Measurements from ENCODE around the gene CCDC141. TPM values are rescaled to one million over a fixed set of nuclear protein-coding genes. Genes with fewer than 3 reads are reported as not detected.
"Not testable (repeated sequence)": the region's sequence is repeated elsewhere in the genome, so short reads cannot be mapped to it uniquely, and the experiment has no call there.

Gene CCDC141
- total RNA-seq, 2 experiments from 2014 or later, result 10.8 to 14.6 TPM

DNA sequence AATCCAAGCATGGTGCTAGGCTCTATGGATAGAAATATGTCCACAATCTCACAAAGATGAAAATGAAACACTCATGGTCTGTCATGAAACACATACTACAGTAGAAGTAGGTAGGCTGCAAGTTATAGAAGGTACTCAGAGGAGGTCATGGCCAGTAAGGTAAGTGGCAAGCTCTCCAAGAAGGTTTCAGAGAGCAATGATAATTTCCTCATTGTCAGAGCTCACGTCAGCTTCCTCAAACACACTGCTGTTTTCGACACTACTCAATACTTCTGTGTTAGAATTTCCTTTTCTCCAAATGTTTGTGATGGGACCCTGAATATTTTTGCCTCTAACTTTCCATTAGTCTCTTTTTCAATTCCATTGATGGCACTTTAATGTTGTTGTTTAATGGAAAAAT lies 25.5 kb downstream of the CCDC141 start:
- no peak for DNase-seq
- ChIA-PET CTCF (interaction anchor here (0.5 kb wide), 2 partner anchors 202 to 229 kb away, joined by 3 to 4 read pairs; no protein-coding TSS in a partner anchor), POLR2A (no interaction called here)
- Mint-ChIP-seq H3K36me3 (ENCODE audit: low read depth) (peaks cover 33% of the 10 kb centered on the region), H3K4me1 (peaks cover 19% of the 10 kb centered on the region), H3K27me3 (no peaks in the 10 kb centered on the region), H3K4me3 (no peak overlapping the region), H3K27ac (no peak overlapping the region), H3K9me3 (peaks cover 32% of the 10 kb centered on the region)

DNA sequence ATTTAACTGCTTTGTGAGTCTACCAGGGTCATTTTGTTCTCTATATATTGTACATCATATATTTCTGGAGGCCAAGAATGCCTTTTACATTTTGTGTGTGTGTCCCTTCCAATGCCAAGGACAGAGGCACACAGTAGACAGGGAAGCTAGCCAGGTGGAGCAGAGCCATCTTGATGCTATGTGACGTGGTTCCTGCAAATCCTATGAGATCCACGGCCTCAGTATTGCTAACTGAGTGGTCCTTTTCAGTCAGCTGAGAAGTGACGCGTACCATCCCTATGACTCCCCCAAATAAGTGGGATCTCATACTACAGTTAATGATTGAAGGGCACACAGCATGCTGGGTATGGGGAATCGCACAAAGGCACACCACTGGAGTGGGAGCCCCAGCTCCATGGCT lies 27.3 kb downstream of the CCDC141 start:
- Mint-ChIP-seq H3K36me3 (ENCODE audit: low read depth) (peaks cover 22% of the 10 kb centered on the region), H3K27me3 (no peaks in the 10 kb centered on the region), H3K27ac (no peak overlapping the region), H3K4me1 (peaks cover 27% of the 10 kb centered on the region), H3K9me3 (peaks cover 20% of the 10 kb centered on the region), H3K4me3 (no peak overlapping the region)
- no peak for DNase-seq
- ChIA-PET POLR2A (no interaction called here), CTCF (no interaction called here)

DNA sequence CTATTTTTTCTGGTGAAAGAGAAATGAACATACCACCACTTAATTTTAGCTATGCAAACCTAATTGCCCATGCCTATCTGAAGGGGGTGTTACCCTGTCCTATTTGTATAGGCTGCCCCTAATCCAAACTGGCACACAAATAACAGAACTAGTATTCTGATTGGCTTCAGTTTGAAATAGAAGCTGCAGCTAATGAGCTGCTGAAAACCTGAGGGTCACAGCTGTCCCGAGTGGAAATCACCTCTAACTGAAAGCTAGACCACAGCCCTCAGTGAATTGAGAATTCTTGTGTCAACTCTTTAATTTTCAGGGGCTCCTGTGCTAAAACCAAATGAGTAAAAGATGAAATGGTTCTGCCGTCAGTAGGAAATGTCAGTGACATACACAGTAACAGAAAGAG lies 28.7 kb downstream of the CCDC141 start:
- ChIA-PET CTCF (interaction anchor here (1.1 to 1.5 kb wide), 2 partner anchors 20 to 297 kb away, joined by 3 read pairs; no protein-coding TSS in a partner anchor), POLR2A (no interaction called here)
- DNase-seq, result no peak
- H3K4me1 Mint-ChIP-seq, result peaks cover 26% of the 10 kb centered on the region
- no peak overlapping the region for H3K4me3 Mint-ChIP-seq
- H3K36me3 Mint-ChIP-seq (ENCODE audit: low read depth), result peaks cover 11% of the 10 kb centered on the region
- H3K9me3 Mint-ChIP-seq, result peaks cover 9% of the 10 kb centered on the region
- no peaks in the 10 kb centered on the region for H3K27me3 Mint-ChIP-seq
- H3K27ac Mint-ChIP-seq, result no peak overlapping the region

GRCh38 chr2:179020156-179020750 lies 29.7 kb downstream of the CCDC141 start:
- POLR2A ChIA-PET, result no interaction called here
- no peak overlapping the region for H3K27ac Mint-ChIP-seq
- peak; percentile 55 for DNase-seq

GRCh38 chr2:179019260-179019659 lies 30.7 kb downstream of the CCDC141 start:
- no peak for DNase-seq
- Mint-ChIP-seq H3K27ac (no peak overlapping the region), H3K4me1 (peaks cover 14% of the 10 kb centered on the region), H3K36me3 (ENCODE audit: low read depth) (no peaks in the 10 kb centered on the region), H3K4me3 (no peak overlapping the region), H3K9me3 (peaks cover 5% of the 10 kb centered on the region), H3K27me3 (no peaks in the 10 kb centered on the region)
- ChIA-PET POLR2A (no interaction called here), CTCF (interaction anchor here (1.1 to 2.2 kb wide), 2 partner anchors 9 to 23 kb away, joined by 3 to 9 read pairs; no protein-coding TSS in a partner anchor)

More at GRCh38 chr2:179020156-179020750, 29.7 kb downstream of the CCDC141 start:
- peaks cover 2% of the 10 kb centered on the region for H3K9me3 Mint-ChIP-seq
- CTCF ChIA-PET, result interaction anchor here (0.5 to 2.2 kb wide), 8 partner anchors 10 to 585 kb away, joined by 3 to 9 read pairs (median 3); no protein-coding TSS in a partner anchor
- no peak overlapping the region for H3K4me3 Mint-ChIP-seq
- peaks cover 23% of the 10 kb centered on the region for H3K4me1 Mint-ChIP-seq
- peaks cover 5% of the 10 kb centered on the region for H3K36me3 Mint-ChIP-seq (ENCODE audit: low read depth)
- no peaks in the 10 kb centered on the region for H3K27me3 Mint-ChIP-seq

- Mint-ChIP-seq H3K36me3 (ENCODE audit: low read depth) (peaks cover 2% of the 10 kb centered on the region), H3K27me3 (no peaks in the 10 kb centered on the region), H3K9me3 (peaks cover 9% of the 10 kb centered on the region), H3K4me1 (peaks cover 9% of the 10 kb centered on the region), H3K4me3 (no peak overlapping the region), H3K27ac (no peak overlapping the region)
- DNase-seq, result no peak
- POLR2A ChIA-PET, result no interaction called here
- CTCF ChIA-PET, result interaction anchor here (1.1 to 1.4 kb wide), 2 partner anchors 11 to 41 kb away, joined by 3 read pairs; no protein-coding TSS in a partner anchor
Observed at GRCh38 chr2:179017773-179018357, 32.1 kb downstream of the CCDC141 start.

- DNase-seq; H3K36me3 Mint-ChIP-seq (ENCODE audit: low read depth); POLR2A ChIA-PET; H3K27me3 Mint-ChIP-seq; H3K4me3 Mint-ChIP-seq; CTCF ChIA-PET; H3K27ac Mint-ChIP-seq: not testable (repeated sequence)
- Mint-ChIP-seq H3K4me1 (peaks cover 11% of the 10 kb centered on the region), H3K9me3 (peaks cover 23% of the 10 kb centered on the region)
Observed at GRCh38 chr2:179014189-179014588, 35.7 kb downstream of the CCDC141 start.

- Mint-ChIP-seq H3K27me3 (no peaks in the 10 kb centered on the region), H3K4me3 (no peak overlapping the region), H3K4me1 (no peaks in the 10 kb centered on the region), H3K9me3 (peaks cover 7% of the 10 kb centered on the region), H3K36me3 (ENCODE audit: low read depth) (peaks cover 3% of the 10 kb centered on the region), H3K27ac (no peak overlapping the region)
- POLR2A ChIA-PET, result no interaction called here
- no peak for DNase-seq
- CTCF ChIA-PET, result interaction anchor here (1.2 kb wide), 1 partner anchor 11 kb away, joined by 3 read pairs; no protein-coding TSS in a partner anchor
Observed at GRCh38 chr2:179005976-179006375, 44.0 kb downstream of the CCDC141 start.

DNA sequence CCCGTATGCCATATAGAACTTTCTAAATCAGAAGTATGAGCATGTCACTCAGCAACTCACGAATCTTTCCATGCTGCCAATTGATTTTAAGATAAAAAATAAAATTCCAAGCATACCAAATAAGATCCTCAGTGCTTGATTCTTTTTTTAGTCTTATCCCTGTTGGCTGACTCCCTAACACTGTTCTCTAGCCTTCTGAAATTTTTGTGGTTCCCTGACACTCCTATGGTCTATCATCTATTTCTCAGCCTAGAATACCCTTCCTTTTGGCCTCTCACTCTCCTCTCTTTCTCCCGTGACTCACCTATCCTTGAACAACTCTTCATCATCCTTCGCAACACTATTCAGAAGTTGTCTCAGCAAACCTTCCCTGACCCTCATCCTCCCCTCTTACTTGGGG lies 50.5 kb downstream of the CCDC141 start:
- H3K4me1 Mint-ChIP-seq, result peaks cover 12% of the 10 kb centered on the region
- peaks cover 6% of the 10 kb centered on the region for H3K36me3 Mint-ChIP-seq (ENCODE audit: low read depth)
- DNase-seq, result no peak
- H3K27me3 Mint-ChIP-seq, result no peaks in the 10 kb centered on the region
- no peak overlapping the region for H3K27ac Mint-ChIP-seq
- ChIA-PET CTCF (no interaction called here), POLR2A (no interaction called here)
- peaks cover 12% of the 10 kb centered on the region for H3K9me3 Mint-ChIP-seq
- no peak overlapping the region for H3K4me3 Mint-ChIP-seq

GRCh38 chr2:178998539-178998938 lies 51.4 kb downstream of the CCDC141 start:
- Mint-ChIP-seq H3K4me3 (no peak overlapping the region), H3K36me3 (ENCODE audit: low read depth) (peaks cover 6% of the 10 kb centered on the region), H3K27ac (no peak overlapping the region), H3K4me1 (peaks cover 12% of the 10 kb centered on the region), H3K9me3 (peaks cover 12% of the 10 kb centered on the region), H3K27me3 (no peaks in the 10 kb centered on the region)
- ChIA-PET POLR2A (no interaction called here), CTCF (no interaction called here)
- DNase-seq, result no peak

DNA sequence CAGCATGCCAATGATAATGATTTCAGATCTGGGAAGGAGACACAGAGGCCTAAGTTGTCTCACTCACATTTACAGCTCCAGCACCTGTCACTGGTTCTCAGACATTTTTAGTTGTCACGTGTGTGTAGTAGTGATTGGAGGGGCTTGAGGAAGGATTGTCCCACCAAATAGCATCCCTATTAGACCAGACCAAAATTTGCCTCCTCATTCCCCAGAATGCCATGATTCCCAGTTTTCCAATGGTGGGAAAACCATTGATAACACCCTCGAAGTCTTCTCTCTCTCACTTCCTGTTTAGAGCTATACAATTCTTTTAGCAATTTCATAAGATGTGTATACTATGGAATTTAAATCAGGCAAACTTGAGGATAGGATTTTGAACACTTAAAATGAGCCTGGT lies 52.5 kb downstream of the CCDC141 start:
- ChIA-PET CTCF (no interaction called here), POLR2A (no interaction called here)

GRCh38 chr2:178997067-178997466 lies 52.9 kb downstream of the CCDC141 start:
- CTCF ChIA-PET, result interaction anchor here (1.3 kb wide), 1 partner anchor 22 kb away, joined by 3 read pairs; no protein-coding TSS in a partner anchor
- Mint-ChIP-seq H3K27me3 (no peaks in the 10 kb centered on the region), H3K9me3 (peaks cover 15% of the 10 kb centered on the region), H3K27ac (no peak overlapping the region), H3K4me3 (no peak overlapping the region), H3K4me1 (peaks cover 12% of the 10 kb centered on the region), H3K36me3 (ENCODE audit: low read depth) (peaks cover 6% of the 10 kb centered on the region)
- POLR2A ChIA-PET, result no interaction called here
- no peak for DNase-seq

More for the DNA sequence above, 52.5 kb downstream of the CCDC141 start:
- Mint-ChIP-seq H3K4me3 (no peak overlapping the region), H3K27me3 (no peaks in the 10 kb centered on the region), H3K9me3 (peaks cover 15% of the 10 kb centered on the region), H3K27ac (no peak overlapping the region), H3K4me1 (peaks cover 12% of the 10 kb centered on the region), H3K36me3 (ENCODE audit: low read depth) (peaks cover 6% of the 10 kb centered on the region)
- DNase-seq, result no peak

- Mint-ChIP-seq H3K27ac (no peak overlapping the region), H3K27me3 (no peaks in the 10 kb centered on the region), H3K4me1 (peaks cover 18% of the 10 kb centered on the region), H3K36me3 (ENCODE audit: low read depth) (peaks cover 6% of the 10 kb centered on the region), H3K9me3 (peaks cover 11% of the 10 kb centered on the region), H3K4me3 (no peak overlapping the region)
- ChIA-PET CTCF (no interaction called here), POLR2A (no interaction called here)
- no peak for DNase-seq
Observed at GRCh38 chr2:178994264-178994663, 55.7 kb downstream of the CCDC141 start.

Data from activated CD4-positive, alpha-beta T cell treated with anti-CD3 and anti-CD28 coated beads, Interleukin-2, amount 10 ng/mL, durations not matched to agents 7 days and 5 days (primary cell).